Endothelial cell of hepatic sinusoid (primary cell): ENCODE results near the gene GRIA4.

Experiments used
- in situ Hi-C: cut with HindIII; loops from 2 replicates; pipeline ENCODE4 v1.10.0; 2017; ENCODE audit warnings: low sequenced_read_pairs

Gene GRIA4

GRCh38 chr11:105635466-105635865, 25.6 kb downstream of the GRIA4 start:
- in situ Hi-C loops, result no loop called here

- in situ Hi-C loops, result no loop called here
These were observed 26.6 kb downstream of the GRIA4 start for GRCh38 chr11:105636496-105636895.

- in situ Hi-C loops, result no loop called here
These were observed 29.7 kb downstream of the GRIA4 start for GRCh38 chr11:105639527-105639926.

GRCh38 chr11:105641433-105641832, 31.6 kb downstream of the GRIA4 start:
- in situ Hi-C loops, result no loop called here

- in situ Hi-C loops, result no loop called here
These were observed 33.0 kb downstream of the GRIA4 start for GRCh38 chr11:105642870-105643269.

DNA sequence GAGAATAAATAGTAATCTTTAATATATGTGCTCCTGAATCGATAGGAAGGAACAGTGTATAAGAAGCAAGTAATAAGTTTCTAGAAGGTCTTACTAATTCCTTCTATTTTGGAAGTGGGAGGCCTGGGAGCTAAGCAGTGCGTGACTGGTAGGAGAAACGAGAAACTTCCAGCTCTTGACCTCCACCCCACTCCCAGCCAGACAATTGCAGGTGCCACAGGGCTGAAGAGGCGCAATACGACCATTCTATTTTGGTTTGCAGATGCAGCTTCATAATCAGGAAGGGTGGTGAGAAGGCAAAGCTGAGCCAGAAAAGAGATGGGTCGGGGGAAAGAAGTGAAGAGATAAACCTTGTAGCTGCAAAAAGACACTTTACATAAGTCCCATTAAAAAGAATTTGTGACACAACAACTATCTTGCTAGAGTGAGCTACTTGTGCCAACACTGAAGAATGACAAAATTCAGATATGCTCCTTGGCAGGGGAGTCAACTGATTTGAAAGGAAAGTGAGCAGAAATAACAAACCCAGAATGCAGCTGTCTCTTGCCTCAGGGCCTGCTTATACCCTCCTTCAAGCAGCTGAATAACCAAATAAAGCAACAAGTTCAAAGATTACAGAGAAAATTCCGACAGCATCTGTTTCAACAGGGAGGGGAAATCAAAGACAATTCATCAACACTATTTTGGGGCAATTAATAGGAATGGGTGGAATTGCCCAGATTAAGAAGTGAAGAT, 35.1 kb downstream of the GRIA4 start:
- in situ Hi-C loops, result no loop called here

GRCh38 chr11:105647780-105648179, 37.9 kb downstream of the GRIA4 start:
- in situ Hi-C loops, result no loop called here

GRCh38 chr11:105648762-105649161, 38.9 kb downstream of the GRIA4 start:
- in situ Hi-C loops, result no loop called here

DNA sequence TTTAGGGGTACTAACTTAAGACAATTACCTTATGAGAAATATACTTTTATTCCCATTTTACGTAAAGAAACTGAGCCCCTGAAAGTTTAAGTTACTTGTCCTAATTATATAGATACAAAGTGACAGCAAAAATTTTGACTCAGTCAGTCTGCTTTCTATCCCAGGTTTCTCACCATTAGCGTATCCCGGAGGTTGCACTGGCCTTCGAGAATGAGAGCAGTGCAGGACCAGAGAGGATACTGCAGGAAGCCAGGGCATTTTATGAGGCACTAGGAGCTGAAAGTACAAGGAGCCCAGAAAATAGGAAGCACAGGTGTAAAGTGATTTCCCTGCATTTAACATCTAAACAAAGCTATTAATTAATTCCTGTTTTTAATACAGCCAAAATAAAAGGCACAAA, 55.4 kb downstream of the GRIA4 start:
- in situ Hi-C loops, result no loop called here

GRCh38 chr11:105667441-105667840, 57.6 kb downstream of the GRIA4 start:
- in situ Hi-C loops, result no loop called here

- in situ Hi-C loops, result no loop called here
These were observed 60.9 kb downstream of the GRIA4 start for GRCh38 chr11:105670811-105671210.

DNA sequence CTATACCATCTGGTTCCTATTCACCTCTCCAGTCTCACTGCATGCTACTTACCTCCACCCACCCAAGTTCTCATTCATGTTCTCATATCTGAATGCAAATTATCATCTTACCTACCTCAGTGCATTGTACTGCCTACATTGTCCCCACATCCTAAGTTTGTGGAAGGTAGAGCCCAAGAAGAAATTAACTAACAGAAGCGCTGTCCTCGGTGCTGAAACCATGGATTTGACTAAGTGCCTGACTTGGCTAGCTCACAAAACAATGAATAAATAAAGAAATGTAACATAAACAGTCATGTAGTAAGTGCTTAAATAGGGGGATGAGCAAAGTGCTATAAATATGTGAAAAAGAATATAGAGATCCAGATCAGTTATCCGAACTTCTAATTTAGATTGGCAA, 63.2 kb downstream of the GRIA4 start:
- in situ Hi-C loops, result no loop called here

DNA sequence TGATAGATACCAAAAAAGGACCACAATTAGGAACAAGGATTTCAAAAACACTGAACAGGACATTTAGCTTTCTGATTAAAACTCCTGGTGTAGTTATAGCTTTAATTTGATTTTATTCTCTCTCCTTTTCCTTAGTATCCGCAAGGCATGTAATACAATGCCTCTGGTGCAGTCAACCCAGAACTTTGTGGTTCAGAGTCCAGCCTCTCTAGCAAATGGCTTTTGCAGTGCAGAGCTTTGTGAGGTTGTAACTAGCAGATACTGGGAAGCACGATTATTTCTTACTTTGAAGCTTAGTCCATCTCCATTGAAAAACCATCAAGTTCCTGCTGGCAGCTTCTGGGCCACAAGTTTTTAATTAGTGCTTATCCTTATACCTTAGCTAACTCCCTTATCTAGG, 79.8 kb downstream of the GRIA4 start:
- in situ Hi-C loops, result no loop called here

- in situ Hi-C loops, result no loop called here
These were observed 80.6 kb downstream of the GRIA4 start for GRCh38 chr11:105690467-105690866.

DNA sequence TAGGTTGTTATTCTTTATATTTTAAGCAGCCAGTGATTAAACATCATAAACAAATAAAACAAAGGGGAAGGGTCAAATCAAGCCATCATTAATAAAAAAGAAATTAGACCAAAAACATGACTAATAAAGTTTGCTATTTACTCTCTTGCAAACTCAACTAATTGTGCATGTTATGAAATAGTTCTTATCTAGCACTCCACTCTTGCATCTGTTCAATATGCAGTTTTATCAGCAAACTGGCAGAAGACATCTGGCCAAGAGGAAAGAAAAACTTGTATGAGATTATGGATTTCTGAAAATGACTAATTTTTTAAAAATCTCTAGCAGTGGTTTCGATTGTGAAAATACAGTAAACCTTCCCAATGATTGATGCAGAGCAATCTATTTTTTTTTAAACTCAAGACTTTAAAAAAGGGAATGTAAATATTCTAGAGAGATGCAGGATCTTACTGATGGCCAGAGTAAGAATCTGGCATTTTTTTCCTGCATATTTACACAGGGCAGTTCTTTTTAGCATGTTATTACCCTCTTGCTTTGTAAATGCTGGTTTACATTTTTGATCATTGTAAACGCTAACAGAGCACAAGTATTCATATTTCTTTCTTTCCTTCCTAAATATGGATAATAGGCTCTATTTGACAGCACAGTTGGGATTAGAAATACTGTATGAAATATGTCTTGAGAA, 83.3 kb downstream of the GRIA4 start:
- in situ Hi-C loops, result no loop called here

DNA sequence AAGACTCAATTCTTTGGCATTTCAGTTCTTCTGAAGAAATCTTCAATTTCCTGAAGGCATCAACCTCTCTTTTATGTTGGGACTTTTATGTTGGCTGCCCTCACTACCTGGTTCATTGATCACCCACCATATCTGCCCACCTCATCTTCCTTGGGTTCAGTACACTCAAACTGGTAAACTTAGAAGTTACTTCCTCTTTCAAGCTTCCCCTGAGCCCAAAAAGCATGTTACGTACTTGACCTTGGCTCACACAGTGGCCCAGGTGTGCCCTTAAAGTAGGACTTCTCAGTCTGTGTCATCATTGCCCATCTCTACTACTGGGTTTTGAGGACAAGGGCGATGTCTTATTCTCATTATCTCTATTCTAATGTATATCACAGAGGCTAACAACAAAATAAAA, 86.1 kb downstream of the GRIA4 start:
- in situ Hi-C loops, result no loop called here

- in situ Hi-C loops, result no loop called here
These were observed 87.4 kb downstream of the GRIA4 start for GRCh38 chr11:105697291-105697690.

DNA sequence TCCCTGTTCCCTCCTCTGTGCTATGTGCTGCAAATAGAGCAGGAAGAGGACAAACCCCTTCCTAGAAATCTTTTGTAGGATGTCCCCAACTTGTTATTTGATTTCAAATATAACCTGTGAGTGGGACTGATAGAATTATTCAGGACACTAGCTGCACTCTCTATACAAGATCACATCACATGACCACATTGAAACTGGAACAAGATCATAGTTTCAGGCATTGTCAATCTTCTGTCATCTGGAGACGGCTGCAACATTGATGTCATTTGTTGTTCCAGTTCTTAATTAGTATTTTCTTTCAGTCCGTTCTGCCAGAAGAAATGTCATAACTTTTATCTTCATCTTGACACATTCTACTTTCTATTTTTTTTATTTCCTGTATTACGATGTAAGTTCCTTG, 89.3 kb downstream of the GRIA4 start:
- in situ Hi-C loops, result no loop called here

- in situ Hi-C loops, result no loop called here
These were observed 90.4 kb downstream of the GRIA4 start for GRCh38 chr11:105700271-105700670.

DNA sequence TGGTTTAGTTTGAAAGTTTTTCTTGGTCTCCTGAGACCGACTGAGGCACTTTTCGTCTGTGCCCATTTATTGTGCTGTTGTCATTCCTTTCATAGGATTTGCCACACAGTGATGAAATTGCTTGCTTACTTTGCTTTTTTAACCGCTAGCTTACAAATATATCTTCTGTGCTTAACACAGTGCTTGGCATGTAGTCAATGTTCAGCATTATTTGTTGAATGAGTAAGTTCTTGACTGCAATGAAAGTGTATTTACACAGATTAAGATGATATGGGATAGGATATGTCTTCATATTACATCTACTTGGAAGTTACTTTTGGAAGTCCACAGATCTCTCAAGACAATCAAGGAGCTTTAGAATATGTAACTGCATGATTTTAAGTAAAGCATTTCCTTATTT, 91.2 kb downstream of the GRIA4 start:
- in situ Hi-C loops, result no loop called here

- in situ Hi-C loops, result no loop called here
These were observed 96.1 kb downstream of the GRIA4 start for GRCh38 chr11:105705786-105706530.

DNA sequence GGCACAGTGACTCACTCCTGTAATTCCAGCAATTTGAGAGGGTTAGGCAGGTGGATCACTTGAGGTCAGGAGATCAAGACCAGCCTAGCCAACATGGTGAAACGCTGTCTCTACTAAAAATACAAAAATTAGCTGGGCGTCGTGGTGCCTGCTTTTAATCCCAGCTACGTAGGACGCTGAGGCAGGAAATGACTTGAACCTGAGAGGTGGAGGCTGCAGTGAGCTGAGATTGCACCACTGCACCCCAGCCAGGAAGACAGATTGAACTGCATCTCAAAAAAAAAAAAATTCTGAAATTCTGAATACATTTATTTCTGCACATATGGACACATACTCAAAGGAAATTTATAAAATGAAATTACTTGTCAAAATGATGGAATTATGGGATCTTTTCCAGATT, 103.2 kb downstream of the GRIA4 start:
- in situ Hi-C loops, result no loop called here
